Measurements from ENCODE around the gene EMCN. TPM values are rescaled to one million over a fixed set of nuclear protein-coding genes. Genes with fewer than 3 reads are reported as not detected.

Gene EMCN
- total and polyA plus RNA-seq, 2 of the 8 experiments (the other 6 are each of a cell fraction or from before 2014, with no cell fraction given), result not detected

GRCh38 chr4:100557306-100557705 lies 39.5 kb upstream of the EMCN start:
- POLR2A ChIA-PET (ENCODE audit: partially characterized antibody), result no interaction called here
- no peaks in the 10 kb centered on the region for H3K9me3 ChIP-seq (ENCODE audit: insufficient read depth in 2 of 2, low read depth in 1 of 2, low read length in 1 of 2)
- FAIRE-seq (no peak), DNase-seq (ENCODE audit: low read depth in 1 of 2, low spot score in 2 of 2) (no peak)
- H3K4me2 ChIP-seq (ENCODE audit: insufficient read depth in 1 of 2, low read depth in 2 of 2, low read length in 2 of 2), result no peak overlapping the region
- no peaks in the 10 kb centered on the region for H3K79me2 ChIP-seq (ENCODE audit: control insufficient read depth in 1 of 2, insufficient read depth in 2 of 2, low read length in 2 of 2)
- H3K23ac ChIP-seq (ENCODE audit: insufficient read length), result no peak overlapping the region
- H3K9ac ChIP-seq (replicated peaks in 1 of 4; ENCODE audit: extremely low read depth in 1 of 4, low read depth in 3 of 4, low read length in 3 of 4), result no peak overlapping the region
- H3K4me1 ChIP-seq (replicated peaks in 1 of 4; ENCODE audit: control insufficient read depth in 3 of 4, insufficient read depth in 4 of 4, low read length in 3 of 4), result no peaks in the 10 kb centered on the region
- H2AFZ ChIP-seq (ENCODE audit: low read length), result no peak overlapping the region
- H3K79me1 ChIP-seq (ENCODE audit: low read depth, low read length), result no peaks in the 10 kb centered on the region
- H2BK20ac ChIP-seq (ENCODE audit: low read length), result no peak overlapping the region
- H3K27ac ChIP-seq (ENCODE audit: low read depth, low read length), result no peak overlapping the region
- H3K4me3 ChIP-seq (ENCODE audit: extremely low read depth in 1 of 4, insufficient read depth in 2 of 4, low read depth in 3 of 4, low read length in 4 of 4), result no peak overlapping the region
- H4K8ac ChIP-seq (ENCODE audit: extremely low read depth, insufficient read depth, low read length), result no peak overlapping the region
- no peak overlapping the region for H2AK5ac ChIP-seq (ENCODE audit: low read depth, low read length)
- 93% methylated on average over 2 of the region's 2 CpGs; no CpG with 5 or more reads in 1 of the 2 experiments for WGBS, 2 experiments (ENCODE audit: extremely low coverage in 1 of 2, insufficient coverage in 1 of 2, insufficient read length in 1 of 2, insufficient replicate concordance in 2 of 2, low coverage in 1 of 2, low lambda C conversion rate in 2 of 2, missing lambda C conversion rate in 1 of 2)
- H2BK5ac ChIP-seq (ENCODE audit: low read depth, low read length), result no peak overlapping the region
- no peak overlapping the region for H4K5ac ChIP-seq (ENCODE audit: insufficient read length, low read depth, low read length)
- no peak overlapping the region for H2BK12ac ChIP-seq (ENCODE audit: low read depth, low read length)
- CTCF ChIA-PET (ENCODE audit: partially characterized antibody), result interaction anchor here (1.7 kb wide), 1 partner anchor 9 kb away, joined by 12 read pairs; no protein-coding TSS in a partner anchor
- no peak overlapping the region for H3K56ac ChIP-seq (replicated peaks; ENCODE audit: insufficient read length, low read depth, low read length)
- H3K27me3 ChIP-seq (replicated peaks in 1 of 4; ENCODE audit: control insufficient read depth in 3 of 4, extremely low read depth in 1 of 4, insufficient read depth in 3 of 4, low read length in 3 of 4), result no peaks in the 10 kb centered on the region
- no peaks in the 10 kb centered on the region for H3K36me3 ChIP-seq (ENCODE audit: control insufficient read depth in 2 of 4, insufficient read depth in 4 of 4, low read length in 3 of 4)
- no peak overlapping the region for H3K14ac ChIP-seq (ENCODE audit: insufficient read length)
- H3K18ac ChIP-seq (ENCODE audit: extremely low read depth, low read length), result no peak overlapping the region
- no peak overlapping the region for H3K4ac ChIP-seq (replicated peaks; ENCODE audit: insufficient read length, low read depth, low read length)
- H2BK120ac ChIP-seq (replicated peaks; ENCODE audit: low read depth, low read length), result no peak overlapping the region
- no peak overlapping the region for H4K91ac ChIP-seq (replicated peaks; ENCODE audit: insufficient read length, low read length)
- no peaks in the 10 kb centered on the region for H3K23me2 ChIP-seq (ENCODE audit: low read depth, low read length)
- no peak overlapping the region for H2BK15ac ChIP-seq (ENCODE audit: low read length)
- H4K20me1 ChIP-seq (replicated peaks in 1 of 2; ENCODE audit: control insufficient read depth in 1 of 2, insufficient read depth in 2 of 2, low read length in 2 of 2), result no peaks in the 10 kb centered on the region
- TF ChIP-seq TCF12 (IDR thresholded peaks at IDR 0.05; ENCODE audit: low read depth, low read length), result no peak
- no peak for TF ChIP-seq TAF7 (optimal IDR thresholded peaks at IDR 0.05; ENCODE audit: borderline replicate concordance, low read depth, low read length)
- no peak for TF ChIP-seq POLR2AphosphoS5 (IDR thresholded peaks at IDR 0.05; ENCODE audit: low read depth, low read length)
- TF ChIP-seq TEAD4 (IDR thresholded peaks at IDR 0.05; ENCODE audit: low read depth, low read length), result no peak
- TF ChIP-seq ASH2L (IDR thresholded peaks at IDR 0.05; ENCODE audit: low read length), result no peak
- no peak for TF ChIP-seq CBX8 (IDR thresholded peaks at IDR 0.05; ENCODE audit: borderline replicate concordance, low read depth, low read length)
- TF ChIP-seq CREB1 (IDR thresholded peaks at IDR 0.05), result no peak
- TF ChIP-seq POLR2A (IDR thresholded peaks at IDR 0.05; ENCODE audit: control extremely low read depth in 1 of 2, low read depth in 2 of 2, low read length in 2 of 2), result no peak
